ENCODE results near the gene NLRP13.

NLRP13 gene

GRCh38 chr19:55947532-55947931 lies 15.4 kb upstream of the NLRP13 start, which contains the start of gene NLRP8:
NLRP8 (plus strand) TSS chr19:55947832.
- H3K27ac ChIP-seq (replicated peaks; ENCODE audit: low read length) = no peak within 1 kb of the TSS
- no peaks in the 10 kb centered on the region for H3K4me1 ChIP-seq (ENCODE audit: control insufficient read depth in 2 of 2, insufficient read depth in 1 of 2, low read depth in 1 of 2, low read length in 2 of 2)
- no peak within 1 kb of the TSS for H3K14ac ChIP-seq (ENCODE audit: low read length)
- no CpG with 5 or more reads among the region's 8 CpGs for WGBS, 2 donors (ENCODE audit: extremely low coverage in 2 of 2, insufficient read length in 2 of 2, insufficient replicate concordance in 1 of 2)
- no peak within 1 kb of the TSS for H3K18ac ChIP-seq (ENCODE audit: low read length)
- no peak within 1 kb of the TSS for H3K4me2 ChIP-seq (ENCODE audit: insufficient read depth, low read length, poor library complexity, severe bottlenecking)
- no peaks in the 10 kb centered on the region for H3K36me3 ChIP-seq (replicated peaks in 1 of 2; ENCODE audit: control insufficient read depth in 2 of 2, insufficient read depth in 2 of 2, low read length in 2 of 2)
- H3K4me3 ChIP-seq (ENCODE audit: low read length in 2 of 2) = no peak within 1 kb of the TSS
- no peak for DNase-seq (ENCODE audit: low spot score)
- no peak within 1 kb of the TSS for H3K9ac ChIP-seq (ENCODE audit: low read depth, low read length, poor library complexity)
- H3K27me3 ChIP-seq (ENCODE audit: control insufficient read depth in 3 of 3, insufficient read depth in 3 of 3, low read depth in 1 of 3, low read length in 3 of 3) = no peaks in the 10 kb centered on the region
- H2AK5ac ChIP-seq (ENCODE audit: low read depth, low read length) = no peak within 1 kb of the TSS
- H3K9me3 ChIP-seq (replicated peaks in 1 of 2; ENCODE audit: control insufficient read depth in 2 of 2, insufficient read depth in 1 of 2, low read depth in 1 of 2, low read length in 2 of 2) = peaks cover 0 to 34% of the 10 kb centered on the region in 2 donors
- no peak within 1 kb of the TSS for H2BK15ac ChIP-seq (ENCODE audit: low read length)
- H4K91ac ChIP-seq (ENCODE audit: low read depth, low read length, poor library complexity) = no peak within 1 kb of the TSS
- no peak within 1 kb of the TSS for H2BK12ac ChIP-seq (ENCODE audit: low read length)
- no peak within 1 kb of the TSS for H2AFZ ChIP-seq (ENCODE audit: low read length)
- no peak within 1 kb of the TSS for H2BK5ac ChIP-seq (ENCODE audit: low read length)
- no peak within 1 kb of the TSS for H3K4ac ChIP-seq (ENCODE audit: low read length)
- no peak within 1 kb of the TSS for H4K8ac ChIP-seq (ENCODE audit: low read depth, low read length)
- H2BK120ac ChIP-seq (ENCODE audit: low read depth, low read length) = no peak within 1 kb of the TSS
- peaks cover 2% of the 10 kb centered on the region for H3K79me1 ChIP-seq (ENCODE audit: low read depth, low read length)
- no peak within 1 kb of the TSS for H3K23ac ChIP-seq (ENCODE audit: low read depth, low read length, poor library complexity)

DNA sequence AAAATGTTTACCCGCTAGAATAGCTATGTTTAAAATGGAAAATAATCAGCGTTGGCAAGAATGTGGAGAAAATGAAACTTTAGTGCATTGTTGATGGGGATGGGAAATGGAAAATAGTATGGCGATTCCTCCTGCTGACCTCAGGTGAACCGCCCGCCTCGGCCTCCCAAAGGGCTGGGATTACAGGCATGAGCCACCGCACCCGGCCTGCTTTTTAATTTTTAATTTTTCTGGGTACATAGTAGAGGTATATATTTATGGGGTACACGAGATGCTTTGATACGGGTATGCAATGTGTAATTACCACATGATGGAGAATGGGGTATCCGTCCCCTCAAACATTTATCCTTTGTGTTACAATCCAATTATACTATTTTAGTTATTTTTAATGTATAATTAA lies 8.2 kb upstream of the NLRP13 start:
- Histone ChIP-seq H2BK120ac (ENCODE audit: low read depth, low read length) (no peak overlapping the region), H2AK5ac (ENCODE audit: low read depth, low read length) (no peak overlapping the region), H3K27me3 (ENCODE audit: control insufficient read depth in 3 of 3, insufficient read depth in 3 of 3, low read depth in 1 of 3, low read length in 3 of 3) (no peaks in the 10 kb centered on the region), H2BK15ac (ENCODE audit: low read length) (no peak overlapping the region), H3K79me1 (ENCODE audit: low read depth, low read length) (peaks cover 2% of the 10 kb centered on the region), H3K36me3 (replicated peaks in 1 of 2; ENCODE audit: control insufficient read depth in 2 of 2, insufficient read depth in 2 of 2, low read length in 2 of 2) (no peaks in the 10 kb centered on the region), H3K4ac (ENCODE audit: low read length) (no peak overlapping the region), H3K4me2 (ENCODE audit: insufficient read depth, low read length, poor library complexity, severe bottlenecking) (no peak overlapping the region), H3K9me3 (replicated peaks in 1 of 2; ENCODE audit: control insufficient read depth in 2 of 2, insufficient read depth in 1 of 2, low read depth in 1 of 2, low read length in 2 of 2) (peaks cover 0 to 31% of the 10 kb centered on the region in 2 donors), H2BK12ac (ENCODE audit: low read length) (no peak overlapping the region), H4K91ac (ENCODE audit: low read depth, low read length, poor library complexity) (no peak overlapping the region), H2BK5ac (ENCODE audit: low read length) (no peak overlapping the region), H2AFZ (ENCODE audit: low read length) (no peak overlapping the region), H3K27ac (replicated peaks; ENCODE audit: low read length) (no peak overlapping the region), H3K4me3 (ENCODE audit: low read length in 2 of 2) (no peak overlapping the region), H3K14ac (ENCODE audit: low read length) (no peak overlapping the region), H3K18ac (ENCODE audit: low read length) (no peak overlapping the region), H3K9ac (ENCODE audit: low read depth, low read length, poor library complexity) (no peak overlapping the region), H4K8ac (ENCODE audit: low read depth, low read length) (no peak overlapping the region), H3K4me1 (ENCODE audit: control insufficient read depth in 2 of 2, insufficient read depth in 1 of 2, low read depth in 1 of 2, low read length in 2 of 2) (no peaks in the 10 kb centered on the region), H3K23ac (ENCODE audit: low read depth, low read length, poor library complexity) (no peak overlapping the region)
- no CpG with 5 or more reads among the region's 11 CpGs for WGBS, 2 donors (ENCODE audit: extremely low coverage in 2 of 2, insufficient read length in 2 of 2, insufficient replicate concordance in 1 of 2)
- no peak for DNase-seq (ENCODE audit: low spot score)

DNA sequence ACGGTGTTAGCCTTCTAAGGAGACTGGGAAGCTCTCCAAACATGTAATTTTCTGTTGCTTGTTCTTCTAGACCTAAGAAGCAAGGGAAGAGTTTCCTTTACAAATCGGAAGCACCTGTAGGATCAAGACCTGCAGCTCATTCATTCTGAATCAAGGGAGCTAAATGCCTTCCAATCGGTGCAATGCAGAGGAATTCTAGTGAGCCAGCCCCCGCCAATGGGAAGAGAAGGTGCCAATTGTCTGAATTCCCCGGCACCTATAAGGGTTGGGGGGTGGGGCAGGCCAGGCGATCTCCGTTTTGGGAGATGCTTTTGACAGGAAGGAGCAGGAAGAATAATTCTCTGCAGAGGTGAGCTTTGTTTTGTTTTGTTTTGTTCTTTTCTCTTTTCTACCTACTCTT lies 7.1 kb upstream of the NLRP13 start:
- Histone ChIP-seq H3K4me1 (ENCODE audit: control insufficient read depth in 2 of 2, insufficient read depth in 1 of 2, low read depth in 1 of 2, low read length in 2 of 2) (no peaks in the 10 kb centered on the region), H3K27me3 (ENCODE audit: control insufficient read depth in 3 of 3, insufficient read depth in 3 of 3, low read depth in 1 of 3, low read length in 3 of 3) (peaks cover 0 to 3% (median 0%) of the 10 kb centered on the region in 3 experiments), H3K23ac (ENCODE audit: low read depth, low read length, poor library complexity) (no peak overlapping the region), H2AK5ac (ENCODE audit: low read depth, low read length) (no peak overlapping the region), H2BK5ac (ENCODE audit: low read length) (no peak overlapping the region), H4K91ac (ENCODE audit: low read depth, low read length, poor library complexity) (no peak overlapping the region), H3K36me3 (replicated peaks in 1 of 2; ENCODE audit: control insufficient read depth in 2 of 2, insufficient read depth in 2 of 2, low read length in 2 of 2) (no peaks in the 10 kb centered on the region), H2AFZ (ENCODE audit: low read length) (no peak overlapping the region), H2BK120ac (ENCODE audit: low read depth, low read length) (no peak overlapping the region), H3K4ac (ENCODE audit: low read length) (no peak overlapping the region), H3K79me1 (ENCODE audit: low read depth, low read length) (peaks cover 2% of the 10 kb centered on the region), H3K27ac (replicated peaks; ENCODE audit: low read length) (no peak overlapping the region), H4K8ac (ENCODE audit: low read depth, low read length) (no peak overlapping the region), H3K9me3 (replicated peaks in 1 of 2; ENCODE audit: control insufficient read depth in 2 of 2, insufficient read depth in 1 of 2, low read depth in 1 of 2, low read length in 2 of 2) (peaks cover 0 to 35% of the 10 kb centered on the region in 2 donors), H3K9ac (ENCODE audit: low read depth, low read length, poor library complexity) (no peak overlapping the region), H3K4me2 (ENCODE audit: insufficient read depth, low read length, poor library complexity, severe bottlenecking) (no peak overlapping the region), H2BK15ac (ENCODE audit: low read length) (no peak overlapping the region), H3K18ac (ENCODE audit: low read length) (no peak overlapping the region), H2BK12ac (ENCODE audit: low read length) (no peak overlapping the region), H3K4me3 (ENCODE audit: low read length in 2 of 2) (no peak overlapping the region), H3K14ac (ENCODE audit: low read length) (no peak overlapping the region)
- WGBS, 2 donors (ENCODE audit: extremely low coverage in 2 of 2, insufficient read length in 2 of 2, insufficient replicate concordance in 1 of 2) = no CpG with 5 or more reads among the region's 7 CpGs
- no peak for DNase-seq (ENCODE audit: low spot score)

GRCh38 chr19:55935206-55935605 lies 3.1 kb upstream of the NLRP13 start:
- Histone ChIP-seq H2BK5ac (ENCODE audit: low read length) (no peak overlapping the region), H3K4me3 (ENCODE audit: low read length in 2 of 2) (no peak overlapping the region), H3K9ac (ENCODE audit: low read depth, low read length, poor library complexity) (no peak overlapping the region), H2AFZ (ENCODE audit: low read length) (no peak overlapping the region), H3K36me3 (replicated peaks in 1 of 2; ENCODE audit: control insufficient read depth in 2 of 2, insufficient read depth in 2 of 2, low read length in 2 of 2) (no peaks in the 10 kb centered on the region), H2BK12ac (ENCODE audit: low read length) (no peak overlapping the region), H2BK15ac (ENCODE audit: low read length) (no peak overlapping the region), H3K23ac (ENCODE audit: low read depth, low read length, poor library complexity) (no peak overlapping the region), H3K14ac (ENCODE audit: low read length) (no peak overlapping the region), H2AK5ac (ENCODE audit: low read depth, low read length) (no peak overlapping the region), H3K18ac (ENCODE audit: low read length) (no peak overlapping the region), H3K9me3 (replicated peaks in 1 of 2; ENCODE audit: control insufficient read depth in 2 of 2, insufficient read depth in 1 of 2, low read depth in 1 of 2, low read length in 2 of 2) (peaks cover 0 to 33% of the 10 kb centered on the region in 2 donors), H3K4ac (ENCODE audit: low read length) (no peak overlapping the region), H2BK120ac (ENCODE audit: low read depth, low read length) (no peak overlapping the region), H3K27me3 (ENCODE audit: control insufficient read depth in 3 of 3, insufficient read depth in 3 of 3, low read depth in 1 of 3, low read length in 3 of 3) (peaks cover 0 to 10% (median 0%) of the 10 kb centered on the region in 3 experiments), H4K8ac (ENCODE audit: low read depth, low read length) (no peak overlapping the region), H3K27ac (replicated peaks; ENCODE audit: low read length) (no peak overlapping the region), H3K79me1 (ENCODE audit: low read depth, low read length) (no peaks in the 10 kb centered on the region), H3K4me2 (ENCODE audit: insufficient read depth, low read length, poor library complexity, severe bottlenecking) (no peak overlapping the region), H4K91ac (ENCODE audit: low read depth, low read length, poor library complexity) (no peak overlapping the region), H3K4me1 (ENCODE audit: control insufficient read depth in 2 of 2, insufficient read depth in 1 of 2, low read depth in 1 of 2, low read length in 2 of 2) (no peaks in the 10 kb centered on the region)
- DNase-seq (ENCODE audit: low spot score) = no peak
- WGBS, 2 donors (ENCODE audit: extremely low coverage in 2 of 2, insufficient read length in 2 of 2, insufficient replicate concordance in 1 of 2) = no CpG with 5 or more reads among the region's 9 CpGs
